GM12875 (cell line): ENCODE results near the gene SEMA6B.

Source experiments
- H3K4me3 ChIP-seq: one replicate; pipeline ENCODE4 v1.5.1; 2011; ENCODE audit warnings: low read depth, low read length, control low read depth
- TF ChIP-seq, protein P1 (sequence below): IDR thresholded peaks from 2 replicates; pipeline ENCODE4 v1.5.1; 2011; ENCODE audit warnings: low read depth, mild to moderate bottlenecking, control low read depth, inconsistent platforms, low read length, moderate library complexity, borderline replicate concordance; ENCODE audit not compliant: insufficient read depth

SEMA6B gene

DNA sequence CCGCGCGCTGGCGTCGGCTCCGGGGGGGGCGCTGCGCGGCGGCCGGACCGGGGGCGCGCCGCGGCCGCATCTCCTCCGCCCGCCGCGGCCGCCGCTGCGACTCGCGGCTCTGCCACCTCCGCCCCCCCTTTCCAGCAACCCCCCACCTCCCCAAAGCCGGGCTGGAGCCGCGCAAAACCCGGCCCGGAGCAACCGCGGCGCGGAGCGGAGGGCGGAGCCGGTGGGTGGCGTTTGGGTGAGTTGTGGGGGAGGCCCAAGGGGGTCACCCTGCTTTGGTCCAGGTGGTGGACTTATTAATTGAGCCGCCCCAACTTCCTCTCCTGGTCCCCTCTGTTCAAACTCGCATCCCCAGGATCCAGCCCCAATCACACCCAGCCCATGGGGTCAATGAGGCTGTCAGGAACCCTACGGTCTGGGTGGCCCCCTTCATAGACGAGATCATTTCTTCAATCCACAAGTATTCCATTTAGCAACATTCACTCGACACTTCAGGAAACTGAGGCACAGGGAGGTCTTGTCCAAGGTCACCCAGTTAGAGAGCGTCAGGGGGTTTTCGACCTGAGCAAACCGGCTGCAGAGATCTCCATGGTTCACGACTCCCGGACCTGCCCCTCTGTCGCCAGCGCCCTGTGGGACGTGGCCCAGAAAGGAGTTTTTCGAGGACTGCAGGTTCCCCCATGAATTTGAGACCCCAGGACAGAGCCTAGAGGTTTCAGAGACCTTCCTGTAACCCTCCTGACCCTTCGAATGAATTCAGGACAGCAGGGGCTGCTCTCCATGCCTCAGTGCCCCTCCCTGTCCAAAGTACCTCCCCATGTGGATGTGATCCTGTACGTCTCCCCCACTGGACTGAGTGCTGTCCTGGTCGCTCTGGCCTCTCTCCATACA is 22.4 kb upstream of the SEMA6B start:
- TF ChIP-seq, protein P1, sequence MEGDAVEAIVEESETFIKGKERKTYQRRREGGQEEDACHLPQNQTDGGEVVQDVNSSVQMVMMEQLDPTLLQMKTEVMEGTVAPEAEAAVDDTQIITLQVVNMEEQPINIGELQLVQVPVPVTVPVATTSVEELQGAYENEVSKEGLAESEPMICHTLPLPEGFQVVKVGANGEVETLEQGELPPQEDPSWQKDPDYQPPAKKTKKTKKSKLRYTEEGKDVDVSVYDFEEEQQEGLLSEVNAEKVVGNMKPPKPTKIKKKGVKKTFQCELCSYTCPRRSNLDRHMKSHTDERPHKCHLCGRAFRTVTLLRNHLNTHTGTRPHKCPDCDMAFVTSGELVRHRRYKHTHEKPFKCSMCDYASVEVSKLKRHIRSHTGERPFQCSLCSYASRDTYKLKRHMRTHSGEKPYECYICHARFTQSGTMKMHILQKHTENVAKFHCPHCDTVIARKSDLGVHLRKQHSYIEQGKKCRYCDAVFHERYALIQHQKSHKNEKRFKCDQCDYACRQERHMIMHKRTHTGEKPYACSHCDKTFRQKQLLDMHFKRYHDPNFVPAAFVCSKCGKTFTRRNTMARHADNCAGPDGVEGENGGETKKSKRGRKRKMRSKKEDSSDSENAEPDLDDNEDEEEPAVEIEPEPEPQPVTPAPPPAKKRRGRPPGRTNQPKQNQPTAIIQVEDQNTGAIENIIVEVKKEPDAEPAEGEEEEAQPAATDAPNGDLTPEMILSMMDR, result no peak
- H3K4me3 ChIP-seq, result no peak overlapping the region

DNA sequence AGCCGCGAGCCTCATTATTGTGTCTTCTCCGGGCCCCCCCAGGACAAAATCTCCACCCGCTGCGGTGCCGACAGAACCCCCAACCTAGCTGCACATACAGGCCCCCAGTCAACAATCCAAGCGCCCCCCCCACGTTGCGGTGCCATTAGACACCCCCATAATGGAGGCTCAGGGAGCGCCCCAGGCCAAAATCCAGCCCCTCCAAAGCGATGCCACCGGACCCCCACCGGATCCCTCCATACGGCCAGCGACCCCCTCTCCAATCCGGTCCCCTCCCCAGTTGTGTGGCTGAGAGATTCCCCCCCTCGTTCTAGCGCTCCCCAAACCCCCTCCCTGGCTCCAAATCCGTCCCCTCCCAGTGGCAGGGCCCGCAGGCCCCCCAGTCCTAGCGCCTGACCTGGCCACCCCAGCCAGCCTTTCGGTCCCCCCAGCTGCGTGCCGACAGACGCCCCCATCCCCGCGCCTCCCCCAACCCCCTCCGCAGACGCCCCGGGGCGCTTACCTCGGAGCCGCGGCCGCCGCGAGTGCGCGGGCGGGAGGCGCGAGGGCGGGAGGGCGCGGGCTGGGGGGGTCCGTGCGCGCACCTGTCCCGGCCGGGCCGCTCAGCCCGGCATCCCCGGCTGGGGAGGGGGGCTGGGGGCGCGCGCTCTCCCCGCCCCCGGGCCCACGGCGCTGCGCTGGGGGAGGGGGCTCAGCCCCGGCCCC is 21.6 kb upstream of the SEMA6B start:
- H3K4me3 ChIP-seq, result no peak overlapping the region
- TF ChIP-seq, protein P1, result no peak

DNA sequence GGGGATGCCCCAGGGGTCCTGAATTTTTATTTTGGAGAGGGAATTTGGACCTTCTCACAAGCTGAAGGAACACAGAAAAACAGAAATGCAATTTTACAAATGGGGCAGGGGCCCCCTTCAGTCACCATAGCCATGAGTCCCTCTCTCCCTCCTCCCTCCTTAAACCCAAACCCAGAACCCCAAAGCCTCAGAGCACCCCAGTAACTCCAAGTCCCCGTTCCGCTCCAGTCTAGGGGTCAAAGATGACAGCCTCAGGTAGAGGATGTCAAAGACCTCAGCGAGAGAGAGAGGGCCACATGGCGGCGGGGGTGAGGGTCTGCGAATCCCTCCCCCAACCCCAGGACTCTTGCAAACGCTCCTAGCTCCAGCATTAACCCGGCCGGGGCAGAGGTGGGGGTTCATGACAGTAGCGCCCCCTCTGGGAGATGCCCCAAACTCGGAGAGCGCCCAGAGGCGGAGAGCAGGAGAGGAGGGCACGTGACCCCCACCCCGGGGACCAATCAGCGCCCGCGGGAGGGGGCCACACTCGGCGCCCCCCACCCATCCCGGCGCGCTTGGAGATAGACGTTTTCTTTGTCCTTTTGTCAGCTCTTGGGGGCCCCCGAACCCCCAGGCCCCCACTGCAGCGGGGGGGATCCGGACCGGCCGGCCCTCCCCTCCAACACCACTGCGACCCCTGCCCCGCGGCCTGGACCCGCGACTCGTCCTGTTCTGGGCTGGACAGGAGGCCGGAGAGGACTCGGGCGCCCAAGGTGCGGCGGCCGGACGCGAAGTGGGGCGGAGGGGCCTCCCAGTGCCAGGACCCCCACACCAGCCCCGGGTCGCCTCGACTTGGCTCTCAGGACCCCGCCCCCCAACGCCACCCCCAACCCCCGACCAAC is 20.8 kb upstream of the SEMA6B start:
- TF ChIP-seq, protein P1, result 0 out of 2 replicates have a peak, but pooled peaks have one; percentile 8
- H3K4me3 ChIP-seq, result no peak overlapping the region

DNA sequence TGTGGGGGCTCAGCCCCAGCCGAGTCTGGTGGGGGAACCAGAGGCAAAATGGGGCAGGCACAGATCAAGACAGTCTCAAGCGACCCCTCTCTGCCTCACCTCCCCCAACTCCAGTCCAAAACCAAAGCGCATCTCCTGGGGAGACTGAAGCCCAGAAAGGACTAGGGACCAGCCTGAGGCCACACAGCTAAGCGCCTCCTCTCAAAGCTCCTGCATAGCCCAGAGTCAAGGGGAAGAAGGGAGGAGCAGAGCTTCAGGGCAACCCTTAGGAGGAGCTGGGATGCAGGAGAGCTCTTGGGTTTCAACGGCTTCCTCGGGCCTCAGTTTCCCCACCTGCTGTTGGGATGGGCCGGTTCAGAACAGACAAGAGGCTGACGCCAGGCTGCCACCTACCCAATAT is 19.9 kb upstream of the SEMA6B start:
- TF ChIP-seq, protein P1, result no peak
- H3K4me3 ChIP-seq, result no peak overlapping the region

DNA sequence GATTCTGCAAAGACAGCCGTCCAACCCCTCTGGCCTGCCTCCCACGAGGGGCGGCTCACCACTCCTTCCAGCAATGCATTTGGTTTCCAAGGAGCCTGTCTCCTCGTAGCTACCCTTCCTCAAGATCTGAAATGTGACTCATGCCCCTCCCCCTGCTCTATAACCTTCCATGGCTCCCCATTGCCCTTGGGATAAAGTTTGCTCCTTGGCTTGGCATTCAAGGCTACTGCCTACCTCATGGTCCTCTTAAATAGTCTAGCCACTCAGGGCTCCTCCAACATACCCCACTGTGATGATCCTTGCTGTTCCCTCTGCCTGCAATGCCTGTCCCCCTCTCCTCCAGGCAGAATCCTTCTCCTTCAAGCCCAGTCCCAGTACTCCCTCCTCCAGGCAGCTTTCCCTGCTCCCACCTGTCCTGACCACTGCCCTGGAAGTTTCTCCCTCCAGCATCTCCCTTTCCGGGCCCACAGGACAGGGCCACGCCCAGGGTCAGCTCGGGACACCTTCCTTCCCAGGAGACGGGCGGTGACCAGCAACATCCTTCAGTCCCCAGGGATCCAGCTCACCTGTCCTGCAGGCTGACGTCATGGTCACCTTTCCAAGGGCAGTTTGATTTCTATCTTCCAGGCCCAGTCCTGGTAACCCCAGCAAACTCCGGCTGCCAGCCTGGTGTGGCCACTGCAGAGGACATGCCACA is 19.2 kb upstream of the SEMA6B start:
- TF ChIP-seq, protein P1, result no peak
- H3K4me3 ChIP-seq, result no peak overlapping the region

DNA sequence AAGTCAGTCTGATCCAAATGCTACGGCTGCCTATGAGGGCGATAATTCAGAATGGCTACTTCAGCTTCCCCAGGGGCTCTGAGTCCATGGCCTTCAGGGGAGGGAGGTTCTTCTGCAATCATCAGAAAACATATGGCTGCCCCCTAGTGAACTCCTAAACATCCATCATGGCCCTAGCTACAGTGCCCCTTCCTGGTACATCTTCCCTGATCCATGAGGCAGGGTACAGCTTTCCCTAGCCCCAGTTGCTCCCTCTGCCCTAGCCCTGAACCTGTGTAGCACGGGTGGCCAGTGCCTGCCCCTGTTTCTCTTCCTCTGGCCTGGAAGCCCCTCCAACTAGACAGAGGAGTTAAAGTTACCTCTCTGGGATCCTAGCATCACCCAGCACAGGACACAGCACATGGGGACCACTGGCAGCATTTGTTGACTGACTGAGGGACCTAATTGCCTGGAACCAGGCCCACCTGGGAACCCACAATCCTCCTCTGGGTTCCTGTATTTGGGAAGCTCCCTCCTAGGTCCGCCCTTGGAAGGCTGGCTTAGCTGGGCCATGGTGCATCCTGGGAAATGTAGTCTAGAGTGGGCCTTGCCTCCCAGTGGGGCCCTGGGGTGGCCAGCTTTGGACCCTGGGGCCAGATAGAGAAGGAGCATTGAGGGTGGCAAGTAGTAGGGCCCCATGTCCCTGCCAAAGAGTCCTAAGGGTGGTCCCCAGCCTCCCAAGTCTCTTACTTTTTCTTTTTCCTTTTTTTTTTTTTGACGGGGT is 17.7 kb upstream of the SEMA6B start:
- TF ChIP-seq, protein P1, result no peak
- H3K4me3 ChIP-seq, result no peak overlapping the region
